Activated naive CD4-positive, alpha-beta T cell treated with anti-CD3 and anti-CD28 coated beads, Interleukin-2, amount 50 U/mL, for 24 hours (primary cell): ENCODE results near the gene TMSB10.
"Not testable (repeated sequence)": the region's sequence is repeated elsewhere in the genome, so short reads cannot be mapped to it uniquely, and the experiment has no call there.

Experiments used
- H3K27ac Mint-ChIP-seq: one replicate; pipeline ENCODE4 v1.8.0; 2021; ENCODE audit warnings: mild to moderate bottlenecking, mixed read lengths
- H3K27me3 Mint-ChIP-seq: one replicate; pipeline ENCODE4 v1.8.0; 2021; ENCODE audit warnings: mixed read lengths
- H3K36me3 Mint-ChIP-seq: one replicate; pipeline ENCODE4 v1.8.0; 2021; ENCODE audit warnings: mixed read lengths
- H3K4me1 Mint-ChIP-seq: one replicate; pipeline ENCODE4 v1.8.0; 2021; ENCODE audit warnings: mixed read lengths
- H3K4me3 Mint-ChIP-seq: one replicate; pipeline ENCODE4 v1.8.0; 2021; ENCODE audit warnings: mild to moderate bottlenecking, mixed read lengths
- H3K9me3 Mint-ChIP-seq: one replicate; pipeline ENCODE4 v1.8.0; 2021; ENCODE audit warnings: mixed read lengths

TMSB10 gene

GRCh38 chr2:84875213-84875560 lies 30.3 kb upstream of the TMSB10 start:
- Mint-ChIP-seq H3K27ac (peak overlapping the region; percentile 96), H3K9me3 (no peaks in the 10 kb centered on the region), H3K36me3 (peaks cover 18% of the 10 kb centered on the region), H3K4me1 (peaks cover 78% of the 10 kb centered on the region), H3K27me3 (no peaks in the 10 kb centered on the region), H3K4me3 (peak overlapping the region; percentile 64)

- Mint-ChIP-seq H3K36me3 (peaks cover 15% of the 10 kb centered on the region), H3K4me1 (peaks cover 73% of the 10 kb centered on the region), H3K27ac (peak overlapping the region; percentile 96), H3K4me3 (peak overlapping the region; percentile 95)
- H3K27me3 Mint-ChIP-seq, H3K9me3 Mint-ChIP-seq: not testable (repeated sequence)
These were observed 29.8 kb upstream of the TMSB10 start for GRCh38 chr2:84875619-84876018.

- peaks cover 15% of the 10 kb centered on the region for H3K36me3 Mint-ChIP-seq
- H3K4me1 Mint-ChIP-seq, result peaks cover 68% of the 10 kb centered on the region
- H3K4me3 Mint-ChIP-seq, result peak overlapping the region; percentile 95
- H3K27me3 Mint-ChIP-seq, result no peaks in the 10 kb centered on the region
- peak overlapping the region; percentile 96 for H3K27ac Mint-ChIP-seq
- no peaks in the 10 kb centered on the region for H3K9me3 Mint-ChIP-seq
These were observed 29.1 kb upstream of the TMSB10 start for GRCh38 chr2:84876369-84876768.

GRCh38 chr2:84878459-84878858 lies 27.0 kb upstream of the TMSB10 start:
- H3K9me3 Mint-ChIP-seq, result no peaks in the 10 kb centered on the region
- peak overlapping the region; percentile 96 for H3K27ac Mint-ChIP-seq
- H3K36me3 Mint-ChIP-seq, result peaks cover 12% of the 10 kb centered on the region
- peak overlapping the region; percentile 95 for H3K4me3 Mint-ChIP-seq
- H3K27me3 Mint-ChIP-seq, result no peaks in the 10 kb centered on the region
- peaks cover 65% of the 10 kb centered on the region for H3K4me1 Mint-ChIP-seq

- Mint-ChIP-seq H3K4me1 (peaks cover 64% of the 10 kb centered on the region), H3K4me3 (peak overlapping the region; percentile 95), H3K9me3 (no peaks in the 10 kb centered on the region), H3K36me3 (peaks cover 12% of the 10 kb centered on the region), H3K27me3 (no peaks in the 10 kb centered on the region), H3K27ac (peak overlapping the region; percentile 96)
These were observed 26.4 kb upstream of the TMSB10 start for GRCh38 chr2:84878896-84879583.

- Mint-ChIP-seq H3K9me3 (no peaks in the 10 kb centered on the region), H3K27ac (peak overlapping the region; percentile 97), H3K4me1 (peaks cover 64% of the 10 kb centered on the region), H3K27me3 (no peaks in the 10 kb centered on the region), H3K4me3 (peak overlapping the region; percentile 95), H3K36me3 (peaks cover 9% of the 10 kb centered on the region)
These were observed 25.7 kb upstream of the TMSB10 start for GRCh38 chr2:84879584-84880394.

- Mint-ChIP-seq H3K4me1 (peaks cover 63% of the 10 kb centered on the region), H3K27me3 (no peaks in the 10 kb centered on the region), H3K27ac (peak overlapping the region; percentile 97), H3K9me3 (no peaks in the 10 kb centered on the region), H3K4me3 (peak overlapping the region; percentile 95), H3K36me3 (peaks cover 3% of the 10 kb centered on the region)
These were observed 25.1 kb upstream of the TMSB10 start for GRCh38 chr2:84880395-84880644.

GRCh38 chr2:84880645-84881521 lies 24.6 kb upstream of the TMSB10 start, which contains the start of gene TRABD2A:
Gene TRABD2A, minus strand, starts transcription at chr2:84881084. Its CDS starts 45 bp downstream, at chr2:84881039.
- peaks cover 58% of the 10 kb centered on the region for H3K4me1 Mint-ChIP-seq

GRCh38 chr2:84881581-84882413 lies 23.7 kb upstream of the TMSB10 start:
- Mint-ChIP-seq H3K4me1 (peaks cover 53% of the 10 kb centered on the region), H3K27ac (peak overlapping the region; percentile 94), H3K9me3 (no peaks in the 10 kb centered on the region), H3K36me3 (peaks cover 2% of the 10 kb centered on the region), H3K27me3 (no peaks in the 10 kb centered on the region), H3K4me3 (peak overlapping the region; percentile 95)

More at GRCh38 chr2:84880645-84881521, 24.6 kb upstream of the TMSB10 start, which contains the start of gene TRABD2A:
- Mint-ChIP-seq H3K27ac (peak within 1 kb of the TSS; percentile 97), H3K9me3 (no peaks in the 10 kb centered on the region), H3K36me3 (peaks cover 2% of the 10 kb centered on the region), H3K27me3 (no peaks in the 10 kb centered on the region), H3K4me3 (peak within 1 kb of the TSS; percentile 95)

GRCh38 chr2:84882414-84882738 lies 23.1 kb upstream of the TMSB10 start:
- H3K27me3 Mint-ChIP-seq, result no peaks in the 10 kb centered on the region
- peak overlapping the region; percentile 95 for H3K4me3 Mint-ChIP-seq
- H3K9me3 Mint-ChIP-seq, result no peaks in the 10 kb centered on the region
- H3K4me1 Mint-ChIP-seq, result peaks cover 53% of the 10 kb centered on the region
- H3K27ac Mint-ChIP-seq, result peak overlapping the region; percentile 94
- H3K36me3 Mint-ChIP-seq, result peaks cover 2% of the 10 kb centered on the region

GRCh38 chr2:84882775-84883550 lies 22.5 kb upstream of the TMSB10 start:
- peak overlapping the region; percentile 95 for H3K4me3 Mint-ChIP-seq

GRCh38 chr2:84884449-84884848 lies 21.0 kb upstream of the TMSB10 start:
- Mint-ChIP-seq H3K4me1 (peaks cover 55% of the 10 kb centered on the region), H3K27me3 (no peaks in the 10 kb centered on the region), H3K27ac (no peak overlapping the region), H3K4me3 (no peak overlapping the region), H3K9me3 (no peaks in the 10 kb centered on the region), H3K36me3 (no peaks in the 10 kb centered on the region)

More at GRCh38 chr2:84882775-84883550, 22.5 kb upstream of the TMSB10 start:
- Mint-ChIP-seq H3K27me3 (no peaks in the 10 kb centered on the region), H3K9me3 (no peaks in the 10 kb centered on the region), H3K36me3 (peaks cover under 1% of the 10 kb centered on the region), H3K27ac (peak overlapping the region; percentile 94), H3K4me1 (peaks cover 49% of the 10 kb centered on the region)

GRCh38 chr2:84885111-84885510 lies 20.3 kb upstream of the TMSB10 start:
- Mint-ChIP-seq H3K4me1 (peaks cover 59% of the 10 kb centered on the region), H3K4me3 (no peak overlapping the region), H3K9me3 (no peaks in the 10 kb centered on the region), H3K27ac (peak overlapping the region; percentile 48), H3K27me3 (no peaks in the 10 kb centered on the region), H3K36me3 (no peaks in the 10 kb centered on the region)

GRCh38 chr2:84886791-84887190 lies 18.7 kb upstream of the TMSB10 start:
- Mint-ChIP-seq H3K27ac (peak overlapping the region; percentile 79), H3K4me1 (peaks cover 59% of the 10 kb centered on the region), H3K36me3 (no peaks in the 10 kb centered on the region), H3K9me3 (no peaks in the 10 kb centered on the region), H3K27me3 (no peaks in the 10 kb centered on the region), H3K4me3 (no peak overlapping the region)
